ENCODE data around the gene ZNF280D. TPM values are rescaled to one million over a fixed set of nuclear protein-coding genes. Genes with fewer than 3 reads are reported as not detected.

The ZNF280D gene
- total RNA-seq, 1 donor from 2014 or later: 25.9 TPM

Other genes starting within 250 kb of the ZNF280D start
- 78.6 and 89.1 TPM in 2 replicates for gene TCF12, start 185.1 kb upstream of the ZNF280D start, total RNA-seq